HepG2 (cell line): ENCODE results near the gene ARMC3. TPM values are rescaled to one million over a fixed set of nuclear protein-coding genes. Genes with fewer than 3 reads are reported as not detected.

Source experiments
- ATAC-seq: fragments of 200-7000 bp; cut with Tn5 transposase; 3 replicates; pipeline ENCODE4 v1.9.1; 2020; ENCODE audit warnings: mild to moderate bottlenecking, moderate library complexity
- BruUV-seq: library from RNA; stranded (reverse); fragments of 400-500 nt; replicated peaks from 2 replicates; lab custom pipeline; 2021; lab: Mats Ljungman, UMichigan
- CTCF ChIA-PET: fragments of 300-600 bp; formaldehyde crosslinking; extraction: SDS; loops from one replicate; lab custom pipeline; 2021; ENCODE audit warnings: low total read pairs, inconsistent platforms, low intra/inter-chr PET ratio; lab: Yijun Ruan, JAX
- POLR2A ChIA-PET: fragments of 350-600 bp; sonication (Branson Sonifier 250); formaldehyde crosslinking; loops from one replicate; lab custom pipeline; 2020; ENCODE audit warnings: antibody characterized with exemption, inconsistent platforms; lab: Yijun Ruan, JAX
- DNase-seq: peaks from one replicate; pipeline ENCODE4 v3.0.0-alpha.2; 2015; ENCODE audit warnings: low spot score
- FAIRE-seq: peaks from 3 replicates; lab custom pipeline; 2011; peaks lifted over from hg19 to GRCh38; lab: Jason Lieb, UNC
- H2AFZ ChIP-seq: one replicate; pipeline ENCODE4 v1.6.1; 2011; ENCODE audit warnings: low read length, inconsistent platforms
- H3K27ac ChIP-seq: fragments of 300-600 bp; 3 replicates; pipeline ENCODE4 v1.8.0; 2011; ENCODE audit warnings: mixed run types, mild to moderate bottlenecking, mixed read lengths, low read length, inconsistent platforms; ENCODE audit not compliant: insufficient read depth; ENCODE audit errors: extremely low read length
- H3K27me3 ChIP-seq, 2 experiments: fragments of 200-600 bp in 1 of 2; 2 replicates in 1 of 2; 3 replicates in 1 of 2; pipeline versions ENCODE4 v1.6.0 to v1.8.0; 2011; ENCODE audit warnings: low read length in 2 of 2, mild to moderate bottlenecking in 2 of 2, moderate library complexity in 2 of 2, inconsistent platforms in 1 of 2; ENCODE audit not compliant: insufficient read depth in 2 of 2, control insufficient read depth in 1 of 2
- H3K36me3 ChIP-seq, 2 experiments: fragments of 200-600 bp in 1 of 2; replicated peaks in 1 of 2; 2 replicates in 1 of 2; 3 replicates in 1 of 2; pipeline versions ENCODE4 v1.5.1 to v1.8.0; 2011; ENCODE audit warnings: low read length in 2 of 2, inconsistent platforms in 1 of 2; ENCODE audit not compliant: insufficient read depth in 2 of 2, control insufficient read depth in 1 of 2
- H3K4me1 ChIP-seq: 2 replicates; pipeline ENCODE4 v1.5.1; 2012; ENCODE audit warnings: low read length, inconsistent platforms; ENCODE audit not compliant: insufficient read depth
- H3K4me2 ChIP-seq: 2 replicates; pipeline ENCODE4 v1.6.0; 2011; ENCODE audit warnings: low read depth, low read length, inconsistent platforms
- H3K4me3 ChIP-seq, 3 experiments: fragments of 200-600 bp in 1 of 3; sonication (generic), shearing (Covaris generic) in 1 of 3; replicated peaks in 1 of 3; 2 replicates each; pipeline ENCODE4 v1.5.1; 2011 to 2016; ENCODE audit warnings: low read length in 3 of 3, inconsistent platforms in 2 of 3, low read depth in 2 of 3, mild to moderate bottlenecking in 2 of 3, control low read depth in 1 of 3, mixed read lengths in 1 of 3; ENCODE audit not compliant: insufficient read depth in 1 of 3
- H3K79me2 ChIP-seq: one replicate; pipeline ENCODE4 v1.6.1; 2011; ENCODE audit warnings: low read length, inconsistent platforms; ENCODE audit not compliant: insufficient read depth
- H3K9ac ChIP-seq: 2 replicates; pipeline ENCODE4 v1.6.0; 2011; ENCODE audit warnings: mild to moderate bottlenecking, low read depth, low read length, inconsistent platforms; ENCODE audit not compliant: insufficient read depth
- H3K9me3 ChIP-seq: 2 replicates; pipeline ENCODE4 v1.5.1; 2012; ENCODE audit warnings: mild to moderate bottlenecking, low read length
- H4K20me1 ChIP-seq: 2 replicates; pipeline ENCODE4 v1.6.0; 2011; ENCODE audit warnings: inconsistent platforms, mild to moderate bottlenecking, low read length, moderate library complexity; ENCODE audit not compliant: insufficient read depth
- AHR ChIP-seq: IDR thresholded peaks from 2 replicates; pipeline ENCODE4 v1.6.1; 2018; ENCODE audit warnings: missing genetic modification reagents, missing compliant biosample characterization
- CHCHD3 ChIP-seq: sonication (generic); formaldehyde crosslinking; IDR thresholded peaks from 2 replicates; pipeline ENCODE4 v1.8.0; 2022; ENCODE audit warnings: mild to moderate bottlenecking, missing genetic modification reagents, moderate library complexity
- EZH2 ChIP-seq: conservative IDR thresholded peaks from 2 replicates; pipeline ENCODE4 v1.6.1; 2012; ENCODE audit warnings: mild to moderate bottlenecking, low read depth, low read length, moderate library complexity
- KLF13 ChIP-seq: sonication (generic); formaldehyde crosslinking; IDR thresholded peaks from 2 replicates; pipeline ENCODE4 v1.4.0; 2020; ENCODE audit warnings: mild to moderate bottlenecking, missing genetic modification reagents
- MAFF ChIP-seq: IDR thresholded peaks from 2 replicates; pipeline ENCODE4 v1.6.1; 2011; ENCODE audit warnings: low read depth, low read length, improper control_type of control experiment
- MAFK ChIP-seq, 2 experiments: IDR thresholded peaks in 1 of 2; conservative IDR thresholded peaks in 1 of 2; 2 replicates each; pipeline ENCODE4 v1.6.1; 2011; ENCODE audit warnings: improper control_type of control experiment in 2 of 2, low read length in 2 of 2
- ZBTB2 ChIP-seq: sonication (generic); formaldehyde crosslinking; IDR thresholded peaks from 2 replicates; pipeline ENCODE4 v1.8.0; 2022; ENCODE audit warnings: low read depth, missing genetic modification reagents
- ZBTB37 ChIP-seq: sonication (generic); formaldehyde crosslinking; IDR thresholded peaks from 2 replicates; pipeline ENCODE4 v1.4.0; 2020; ENCODE audit warnings: mild to moderate bottlenecking, missing genetic modification reagents
- ZFX ChIP-seq: sonication (generic); formaldehyde crosslinking; IDR thresholded peaks from 2 replicates; pipeline ENCODE4 v1.4.0; 2020; ENCODE audit warnings: mild to moderate bottlenecking, low read depth, missing genetic modification reagents, moderate library complexity
- ZNF18 ChIP-seq: sonication (generic); formaldehyde crosslinking; IDR thresholded peaks from 2 replicates; pipeline ENCODE4 v1.8.0; 2022; ENCODE audit warnings: mild to moderate bottlenecking, missing genetic modification reagents; ENCODE audit not compliant: insufficient replicate concordance
- ZNF180 ChIP-seq: sonication (generic); formaldehyde crosslinking; IDR thresholded peaks from 2 replicates; pipeline ENCODE4 v1.4.0; 2020; ENCODE audit warnings: low read depth, missing genetic modification reagents, borderline replicate concordance
- ZNF367 ChIP-seq: sonication (generic); formaldehyde crosslinking; IDR thresholded peaks from 2 replicates; pipeline ENCODE4 v1.4.0; 2020; ENCODE audit warnings: missing genetic modification reagents, borderline replicate concordance
- WGBS: methylation state at CpG from one replicate; pipeline ENCODE4 v1.1.6; 2017; ENCODE audit warnings: low lambda C conversion rate; 5-methylcytosine and 5-hydroxymethylcytosine counted together
- in situ Hi-C: cut with HindIII; loops from 2 replicates; pipeline ENCODE4 v1.10.0; 2017; ENCODE audit warnings: low pct_unique_long_range_greater_than_20kb; ENCODE audit not compliant: extremely low pct_ligation_motif_present
- intact Hi-C: fragments of 100-400 bp; cut with micrococcal nuclease; formaldehyde crosslinking; loops from one replicate; pipeline ENCODE4 v1.10.0; 2022; ENCODE audit not compliant: unreplicated experiment
- polyA plus RNA-seq, 8 experiments: library from polyadenylated mRNA; depleted of rRNA in 3 of 8; stranded (reverse) in 7 of 8; unstranded in 1 of 8; fragments of >200 nt; fragmentation: Illumina TruSeq in 4 of 8; extraction: Trizol in 4 of 8; gene quantifications; 2 replicates each; pipeline versions ENCODE4 v1.2.1 to v1.2.3, GENCODE V29; 2011 to 2016; ENCODE audit warnings: low read depth in 4 of 8, missing spikeins in 1 of 8, mixed read lengths in 1 of 8; ENCODE audit not compliant: insufficient read depth in 1 of 8
- total RNA-seq, 5 experiments: library from RNA; depleted of rRNA; stranded (reverse); fragments of >200 nt; fragmentation: Illumina TruSeq; extraction: Trizol; gene quantifications; 2 replicates each; pipeline ENCODE4 v1.2.3, GENCODE V29; 2016; ENCODE audit warnings: low read depth in 1 of 5
- TF ChIP-seq, protein P1 (sequence below): IDR thresholded peaks from 2 replicates; pipeline ENCODE4 v1.6.1; 2016; ENCODE audit warnings: missing compliant biosample characterization, missing genetic modification reagents, borderline replicate concordance

Gene ARMC3
- total and polyA plus RNA-seq, 2 of the 13 experiments (the other 11 are each of a cell fraction or from before 2014, with no cell fraction given): not detected

GRCh38 chr10:22925088-22925487 lies 2.8 kb upstream of the ARMC3 start:
- DNase-seq: no peak
- Histone ChIP-seq H3K36me3 (no peaks in the 10 kb centered on the region), H3K4me1 (peaks cover 13% of the 10 kb centered on the region), H2AFZ (no peak overlapping the region), H3K4me2 (no peak overlapping the region), H4K20me1 (no peaks in the 10 kb centered on the region), H3K27me3 (peaks cover 0 to 8% of the 10 kb centered on the region in 2 experiments; a peak in 2 of 5 replicates), H3K9me3 (no peaks in the 10 kb centered on the region), H3K27ac (no peak overlapping the region), H3K9ac (no peak overlapping the region), H3K4me3 (no peak overlapping the region), H3K79me2 (no peaks in the 10 kb centered on the region)
- in situ Hi-C loops: no loop called here
- peak; percentile 36 to 55; a peak in 2 of 4 replicates for TF ChIP-seq MAFK (conservative IDR thresholded peaks at IDR 0.05 in 1 of 2, IDR thresholded peaks at IDR 0.05 in 1 of 2; ENCODE audit: low read length in 2 of 2)
- TF ChIP-seq MAFF: peak; percentile 52; the same call in 1 of the 2 replicates
- no peak for TF ChIP-seq ZBTB2 (CRISPR knock-in tag)
- TF ChIP-seq KLF13 (CRISPR knock-in tag): no peak
- intact Hi-C loops: no loop called here
- BruUV-seq: no TSS peak
- WGBS: 2% methylated on average over 1 of the region's 1 CpG
- CTCF ChIA-PET: no interaction called here
- no peak for FAIRE-seq
- ATAC-seq: no peak
- POLR2A ChIA-PET: no interaction called here

- Histone ChIP-seq H3K27me3 (peaks cover 0 to 8% of the 10 kb centered on the region in 2 experiments; a peak in 2 of 5 replicates), H3K27ac (no peak overlapping the region), H3K4me1 (peaks cover 13% of the 10 kb centered on the region), H2AFZ (peak overlapping the region; percentile 61), H3K9me3 (no peaks in the 10 kb centered on the region), H3K4me3 (peak overlapping the region in 1 of 3 experiments; percentile 65; a peak in 2 of 6 replicates), H3K4me2 (peak overlapping the region; percentile 81), H3K9ac (no peak overlapping the region), H3K79me2 (no peaks in the 10 kb centered on the region), H4K20me1 (no peaks in the 10 kb centered on the region), H3K36me3 (no peaks in the 10 kb centered on the region)
- ChIA-PET CTCF (no interaction called here), POLR2A (no interaction called here)
- DNase-seq: no peak
- BruUV-seq: no TSS peak
- no peak for ATAC-seq
- TF ChIP-seq, protein P1, sequence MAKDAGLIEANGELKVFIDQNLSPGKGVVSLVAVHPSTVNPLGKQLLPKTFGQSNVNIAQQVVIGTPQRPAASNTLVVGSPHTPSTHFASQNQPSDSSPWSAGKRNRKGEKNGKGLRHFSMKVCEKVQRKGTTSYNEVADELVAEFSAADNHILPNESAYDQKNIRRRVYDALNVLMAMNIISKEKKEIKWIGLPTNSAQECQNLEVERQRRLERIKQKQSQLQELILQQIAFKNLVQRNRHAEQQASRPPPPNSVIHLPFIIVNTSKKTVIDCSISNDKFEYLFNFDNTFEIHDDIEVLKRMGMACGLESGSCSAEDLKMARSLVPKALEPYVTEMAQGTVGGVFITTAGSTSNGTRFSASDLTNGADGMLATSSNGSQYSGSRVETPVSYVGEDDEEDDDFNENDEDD (CRISPR knock-in tag): no peak
- TF ChIP-seq ZFX (CRISPR knock-in tag): no peak
- TF ChIP-seq ZNF367 (CRISPR knock-in tag): no peak
- TF ChIP-seq AHR (CRISPR knock-in tag): no peak
- TF ChIP-seq CHCHD3 (CRISPR knock-in tag): no peak
- no peak for TF ChIP-seq ZBTB37
- TF ChIP-seq EZH2: 0 out of 2 replicates have a peak, but pooled peaks have one; percentile 49
- no peak for TF ChIP-seq ZNF18 (CRISPR knock-in tag)
- TF ChIP-seq ZNF180 (CRISPR knock-in tag): no peak
- in situ Hi-C loops: no loop called here
- intact Hi-C loops: no loop called here
- FAIRE-seq: no peak
- 75% methylated on average over 9 of the region's 9 CpGs for WGBS
Observed at GRCh38 chr10:22927166-22927565, 687 bp upstream of the ARMC3 start.
